ENCODE results near the gene CDKAL1.
"Not testable (repeated sequence)": the region's sequence is repeated elsewhere in the genome, so short reads cannot be mapped to it uniquely, and the experiment has no call there.

The CDKAL1 gene

DNA sequence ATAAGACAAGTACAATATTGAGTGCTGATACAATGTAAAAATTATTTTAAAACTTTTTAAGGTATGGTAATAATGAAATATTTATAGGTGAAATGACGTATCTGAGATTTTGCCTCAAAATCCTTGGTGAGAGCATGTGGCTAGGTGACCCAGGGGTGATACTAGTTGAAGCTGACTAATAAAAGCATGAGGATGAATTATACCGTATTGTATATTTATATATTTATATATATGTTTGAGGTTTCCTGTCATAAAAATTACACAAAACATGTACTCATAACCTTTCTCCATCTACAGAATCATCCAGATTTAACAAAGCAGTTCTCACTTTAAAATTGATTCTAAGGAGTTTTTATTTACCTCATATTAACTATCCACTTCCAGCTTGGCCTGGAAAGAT lies 358.1 kb downstream of the CDKAL1 start:
- no peak for DNase-seq

DNA sequence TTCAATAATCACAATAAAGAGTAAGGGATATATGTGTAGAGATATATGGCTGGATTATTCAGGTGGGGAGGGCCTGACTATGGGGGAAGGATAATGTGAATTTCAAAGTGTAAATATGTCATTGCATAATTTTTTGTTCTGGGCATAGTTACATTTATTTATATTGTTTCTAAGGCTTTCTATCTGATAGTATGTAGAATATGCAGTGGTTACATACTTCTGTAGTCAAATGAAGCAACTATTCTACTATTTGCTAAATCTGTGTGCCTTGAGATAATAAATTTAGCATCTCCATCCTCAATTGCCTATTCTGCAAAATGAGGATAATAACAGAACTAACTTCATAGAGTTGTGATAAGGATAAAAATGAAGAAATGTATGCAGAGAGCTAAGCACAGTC lies 359.2 kb downstream of the CDKAL1 start:
- DNase-seq = no peak

DNA sequence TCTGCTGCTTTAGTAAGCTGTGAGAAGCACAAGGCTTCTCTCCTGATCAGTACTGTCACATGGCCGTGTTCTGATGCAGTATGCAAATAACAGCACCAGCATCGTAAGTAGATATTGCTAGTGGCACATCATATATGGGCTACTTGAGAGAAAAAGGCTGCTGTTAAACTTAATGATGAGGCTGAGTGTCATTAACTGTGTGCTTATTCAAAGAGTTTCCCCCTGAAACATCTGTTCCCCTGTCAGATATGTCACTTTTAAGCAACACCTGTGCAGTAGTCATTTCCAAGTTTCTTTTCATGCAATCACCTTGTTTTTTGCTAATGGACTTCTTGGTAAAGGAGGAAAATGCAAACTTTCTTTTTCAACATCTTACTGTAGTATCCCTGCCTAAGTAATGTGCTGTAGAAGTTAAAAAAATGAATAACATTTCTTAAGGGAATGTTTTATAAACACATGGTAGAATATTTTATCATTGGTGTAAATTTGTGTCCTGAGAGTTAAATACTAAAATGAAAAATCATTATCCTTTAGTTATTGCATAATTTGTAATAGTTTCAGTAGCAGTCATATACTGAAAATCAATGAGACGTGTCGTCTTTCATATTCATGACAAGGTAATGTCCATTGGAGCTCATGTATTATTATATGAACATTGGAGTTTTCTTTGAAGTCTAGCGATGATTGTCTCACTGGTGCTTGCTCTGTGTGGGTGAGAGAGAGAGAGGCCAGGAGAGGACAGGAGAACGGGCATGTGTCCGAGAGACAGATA lies 366.3 kb downstream of the CDKAL1 start:
- peak; percentile 84 for DNase-seq

DNA sequence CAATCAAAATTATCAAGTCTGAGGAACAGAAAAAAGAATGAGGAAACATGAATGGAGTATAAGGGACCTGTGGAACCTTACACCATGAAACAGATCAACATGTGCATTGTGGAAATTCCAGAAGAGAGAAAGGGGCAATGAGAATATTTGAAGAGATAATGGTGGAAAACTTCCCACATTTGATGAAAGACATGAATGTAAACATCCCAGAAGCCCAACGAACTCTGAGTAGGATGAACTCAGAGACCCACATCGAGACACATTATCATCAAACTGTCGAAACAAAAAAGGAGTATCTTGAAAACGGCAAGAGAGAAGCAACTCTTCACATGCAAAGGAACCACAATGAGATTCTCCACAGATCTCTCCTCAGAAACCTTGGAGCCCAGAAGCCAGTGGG lies 371.1 kb downstream of the CDKAL1 start:
- DNase-seq = no peak

DNA sequence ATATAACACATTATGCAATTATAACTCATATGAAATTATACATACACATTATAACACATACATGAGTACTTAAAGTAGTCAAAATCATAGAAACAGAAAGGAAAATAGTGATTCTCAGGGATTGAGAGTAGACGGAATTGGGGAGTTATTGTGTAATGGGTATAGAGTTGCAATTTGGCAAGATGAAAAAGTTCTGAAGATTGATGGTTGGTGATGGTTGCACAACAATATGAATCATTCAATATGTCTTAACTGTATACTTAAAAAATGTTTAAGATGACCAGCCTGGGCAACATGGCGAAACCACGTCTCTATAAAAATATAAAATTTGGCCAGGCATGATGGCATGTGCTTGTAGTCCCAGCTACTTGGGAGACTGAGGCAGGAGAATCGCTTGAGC lies 372.7 kb downstream of the CDKAL1 start:
- DNase-seq = no peak

DNA sequence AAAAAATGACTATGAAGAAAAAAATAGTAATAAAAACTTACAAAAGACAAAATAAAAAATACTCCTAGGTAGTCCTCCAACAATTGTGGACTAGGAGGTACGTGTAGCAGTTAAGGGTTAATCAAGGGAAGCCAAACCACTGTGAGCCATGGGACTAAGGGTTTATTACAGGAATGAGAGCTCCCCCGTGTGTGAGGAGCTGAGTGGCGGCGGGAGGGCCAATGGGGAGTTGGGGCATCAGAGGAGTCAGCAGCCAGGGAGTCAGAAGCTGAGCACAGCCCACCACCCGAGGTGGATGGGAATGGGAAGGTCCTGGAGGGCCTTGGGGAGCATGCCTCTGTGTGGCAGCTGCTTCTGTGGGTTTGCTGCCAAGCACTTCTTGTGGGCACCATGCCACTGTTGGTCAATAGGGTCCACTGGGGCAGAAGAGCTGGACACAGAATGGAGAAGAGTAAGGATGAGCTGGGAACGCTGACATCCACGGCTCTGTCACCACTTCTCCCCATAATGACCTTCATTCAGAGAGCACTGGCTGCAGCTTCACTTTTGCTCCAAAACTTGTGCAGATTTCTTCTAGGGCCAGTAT lies 373.3 kb downstream of the CDKAL1 start:
- no peak for DNase-seq

DNA sequence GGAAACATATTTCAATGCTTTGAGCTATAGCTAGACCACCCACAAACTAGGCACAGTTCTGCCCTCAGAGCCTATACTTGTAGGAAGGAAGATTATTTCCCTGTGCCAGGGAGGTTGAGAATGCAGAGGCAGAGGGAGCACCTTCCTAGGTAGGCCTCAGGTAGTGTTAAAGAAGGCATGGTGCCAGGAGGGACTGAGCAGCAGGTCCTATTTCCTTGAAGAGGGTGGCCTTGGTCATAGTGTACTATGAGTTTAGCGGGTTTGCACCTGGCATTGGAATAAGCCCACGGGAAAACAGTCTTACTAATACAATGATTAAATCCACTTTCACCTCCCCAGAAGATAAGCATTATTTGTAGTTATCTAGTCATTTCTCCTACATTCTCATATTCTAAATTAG lies 375.4 kb downstream of the CDKAL1 start:
- no peak for DNase-seq

DNA sequence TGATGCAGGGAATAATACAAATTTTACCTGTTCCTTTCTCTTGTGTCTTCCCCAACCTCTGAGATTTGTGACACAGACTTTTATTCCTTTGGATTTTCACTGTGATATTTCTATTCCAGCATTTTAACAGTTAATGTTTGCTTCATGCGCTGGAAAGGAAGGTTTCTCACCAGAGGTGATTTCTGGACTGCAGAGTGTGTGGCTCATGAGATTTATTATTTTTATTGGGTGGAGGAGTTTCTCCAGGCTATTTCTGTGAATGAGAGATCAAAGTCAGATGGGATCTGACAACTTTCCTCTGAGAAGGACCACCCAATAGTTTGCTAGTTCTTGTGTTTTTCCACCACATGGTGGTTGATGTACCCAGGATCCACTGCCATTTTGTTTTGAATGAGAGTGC lies 377.5 kb downstream of the CDKAL1 start:
- no peak for DNase-seq

DNA sequence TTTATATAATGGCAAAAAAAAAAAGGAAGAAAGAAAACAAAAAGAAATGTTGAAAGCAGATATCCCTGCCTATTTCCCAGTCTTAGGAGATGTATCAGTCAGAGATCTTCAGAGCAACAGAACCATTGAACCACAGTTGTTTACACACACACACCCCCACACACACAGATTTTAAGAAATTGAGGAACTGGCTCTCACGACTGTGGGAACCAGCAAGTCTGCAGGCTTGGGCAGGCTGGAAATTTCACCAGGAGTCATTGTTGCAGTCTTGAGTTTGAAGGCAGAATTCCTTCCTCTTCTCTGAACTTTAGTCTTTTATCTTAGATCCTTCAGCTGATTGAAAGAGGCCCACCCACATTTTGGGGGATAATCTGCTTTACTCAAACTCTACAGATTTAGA lies 380.9 kb downstream of the CDKAL1 start:
- DNase-seq = no peak

DNA sequence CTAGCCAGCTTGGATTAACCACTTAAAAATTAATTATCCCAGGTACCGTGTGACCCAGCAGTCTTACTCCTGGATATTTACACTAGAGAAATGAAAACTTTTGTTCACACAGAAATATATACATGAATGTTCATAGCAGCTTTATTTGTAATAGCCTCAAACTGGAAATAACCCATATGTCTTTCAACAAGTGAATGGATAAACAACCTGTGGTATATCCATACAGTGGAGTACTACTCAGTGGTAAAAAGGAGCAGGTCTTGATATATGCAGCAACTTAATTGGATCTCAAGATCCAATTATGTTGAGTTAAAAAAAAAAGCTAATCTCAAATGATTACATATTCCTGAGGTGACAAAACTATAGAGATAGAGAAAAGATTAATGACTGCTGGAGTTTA lies 381.4 kb downstream of the CDKAL1 start:
- DNase-seq = no peak

DNA sequence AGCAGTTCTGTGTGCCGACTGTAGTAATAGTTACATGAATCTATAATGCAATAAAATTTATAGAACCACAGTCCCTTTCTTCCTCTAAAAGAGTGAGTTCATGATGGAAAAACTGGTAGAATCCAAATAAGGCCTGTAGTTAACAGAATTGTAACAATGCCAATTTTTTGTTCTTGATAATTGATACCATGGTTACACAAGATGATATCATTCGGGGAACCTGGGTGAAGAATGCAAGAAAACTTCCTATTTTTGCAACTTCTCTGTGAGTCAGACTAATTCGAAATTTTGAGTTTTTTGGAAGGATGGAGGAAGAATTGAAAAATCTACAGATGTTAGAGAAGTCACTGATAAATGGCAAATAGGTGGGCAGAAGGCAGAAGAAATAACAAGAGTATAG lies 381.8 kb downstream of the CDKAL1 start:
- no peak for DNase-seq

DNA sequence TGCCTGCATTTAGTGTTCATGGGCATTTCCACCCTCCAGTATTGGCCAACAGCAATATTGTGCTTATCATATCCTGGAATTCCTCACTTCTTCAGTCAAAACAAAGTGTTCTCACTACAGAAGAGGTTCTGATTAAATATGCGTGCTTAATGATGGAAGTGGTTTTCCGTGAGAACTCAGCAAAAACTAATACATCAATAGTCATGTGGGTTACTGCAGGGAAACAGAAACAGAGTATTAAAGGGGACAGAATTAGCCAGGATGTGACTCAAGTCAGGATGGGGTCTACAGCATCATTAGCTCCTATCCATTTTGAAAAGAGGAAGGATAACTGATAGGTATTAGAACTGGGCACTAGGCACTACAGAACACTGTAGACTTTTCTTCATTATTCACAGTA lies 384.6 kb downstream of the CDKAL1 start:
- no peak for DNase-seq

DNA sequence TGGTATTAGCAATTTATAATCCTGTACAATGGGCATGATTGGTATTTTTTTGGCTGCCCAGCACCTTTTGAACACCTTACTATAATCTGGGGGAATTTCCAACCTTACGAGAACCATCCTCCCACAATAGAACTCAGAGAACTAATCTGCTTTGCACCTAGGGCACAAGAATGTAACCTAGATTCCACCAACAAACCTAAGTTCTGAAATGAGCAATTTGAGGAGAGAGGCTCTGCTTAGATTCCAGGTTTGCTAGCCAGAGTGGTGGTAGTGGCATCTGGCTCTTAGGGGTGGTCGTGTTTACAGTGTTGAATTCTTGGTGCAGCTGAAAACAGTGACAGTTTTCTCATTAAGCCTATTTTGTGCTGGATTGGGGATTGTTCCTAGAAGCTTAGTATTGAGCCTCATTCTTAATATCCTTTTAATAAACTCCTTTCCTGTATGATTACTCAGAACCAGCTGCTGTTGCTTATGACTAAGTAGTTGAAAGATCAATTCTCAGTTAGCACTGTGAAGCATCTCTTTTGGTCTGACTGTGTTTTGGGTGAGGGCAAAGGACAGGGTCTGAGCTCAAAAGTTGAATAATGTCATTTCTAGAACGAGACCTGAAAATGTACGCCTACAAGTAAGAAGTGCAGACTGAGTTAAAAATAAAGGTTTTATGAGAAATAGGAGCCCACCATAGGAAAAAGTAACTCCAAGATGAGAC lies 385.6 kb downstream of the CDKAL1 start:
- DNase-seq = no peak

DNA sequence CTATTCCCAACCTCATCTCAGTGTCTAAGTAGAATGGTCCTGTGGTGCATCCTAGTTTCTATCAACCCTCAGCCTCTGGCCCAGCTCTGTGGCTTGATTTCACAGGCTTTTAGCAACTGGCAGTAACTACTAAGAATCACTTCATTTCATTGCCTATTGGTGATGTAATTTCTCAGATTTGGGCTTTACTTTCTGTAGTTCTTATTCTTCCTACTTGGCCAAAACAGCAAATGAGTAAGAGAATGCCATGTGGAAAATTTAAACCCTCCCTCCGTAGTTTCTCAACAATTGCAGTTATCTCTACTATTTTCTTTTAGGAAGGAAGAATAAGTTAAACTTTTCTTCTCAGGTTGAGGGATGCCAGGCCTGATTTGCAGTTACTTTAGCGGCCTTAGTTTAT lies 387.3 kb downstream of the CDKAL1 start:
- no peak for DNase-seq

DNA sequence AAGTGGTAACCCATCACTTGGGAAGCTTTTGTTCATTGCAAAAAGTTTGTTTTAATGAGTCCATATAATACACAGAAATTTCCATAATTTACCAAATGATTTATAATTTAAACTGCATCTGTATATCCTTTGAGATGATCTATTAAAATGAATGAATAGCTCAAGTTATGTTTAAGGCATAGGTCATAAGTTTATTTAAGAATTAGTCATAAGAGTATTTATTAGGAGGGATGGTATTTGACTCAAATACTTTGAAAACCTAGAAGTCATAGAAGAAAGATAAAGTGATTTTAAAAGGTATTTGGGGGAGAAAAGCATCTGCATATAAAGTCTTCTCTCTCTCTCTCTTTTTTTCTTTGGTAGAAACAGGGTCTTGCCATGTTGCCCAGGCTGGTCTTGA lies 388.5 kb downstream of the CDKAL1 start:
- DNase-seq = no peak

DNA sequence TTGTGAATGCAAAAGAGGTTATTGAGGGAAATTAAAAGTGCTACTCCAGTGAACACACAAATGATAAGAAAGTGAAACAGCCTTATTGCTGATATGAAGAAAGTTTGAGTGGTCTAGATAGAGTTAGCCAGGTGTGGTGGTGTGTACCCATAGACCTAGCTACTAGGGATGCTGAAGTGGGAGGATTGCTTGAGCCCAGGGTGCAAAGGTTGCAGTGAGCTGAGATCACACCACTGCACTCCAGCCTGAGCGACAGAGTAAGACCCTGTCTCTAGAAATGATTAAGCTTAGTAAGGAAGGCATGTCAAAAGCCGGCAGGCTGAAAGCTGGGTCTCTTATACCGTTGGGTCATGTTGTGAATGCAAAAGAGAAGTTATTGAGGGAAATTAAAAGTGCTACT lies 389.8 kb downstream of the CDKAL1 start:
- DNase-seq = not testable (repeated sequence)

DNA sequence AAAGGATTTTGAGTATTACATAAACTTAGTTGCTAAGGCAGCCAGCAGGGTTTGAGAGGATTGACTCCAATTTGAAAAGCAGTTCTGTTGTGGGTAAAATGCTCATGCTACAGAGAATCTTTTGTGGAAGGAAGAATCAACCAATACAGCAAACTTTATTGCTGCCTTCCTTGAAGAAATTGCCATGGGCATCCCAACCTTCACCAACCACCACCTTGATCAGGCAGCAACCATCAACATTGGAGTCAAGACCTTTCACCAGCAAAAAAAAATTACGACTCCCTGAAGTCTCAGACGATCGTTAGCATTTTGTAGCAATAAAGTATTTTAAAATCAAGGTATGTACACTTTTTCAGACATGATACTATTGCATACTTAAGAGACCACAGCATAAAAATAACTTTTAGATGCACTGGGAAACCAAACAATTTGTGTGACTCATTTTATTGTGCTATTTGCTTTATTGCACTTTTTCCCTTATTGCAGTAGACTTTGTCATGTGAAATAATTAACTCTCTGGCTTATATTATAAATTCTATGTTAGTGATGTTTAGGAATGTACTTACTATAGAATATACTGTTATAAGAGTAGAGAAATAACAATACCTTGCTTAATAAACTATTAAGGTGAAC lies 390.8 kb downstream of the CDKAL1 start:
- DNase-seq = no peak

DNA sequence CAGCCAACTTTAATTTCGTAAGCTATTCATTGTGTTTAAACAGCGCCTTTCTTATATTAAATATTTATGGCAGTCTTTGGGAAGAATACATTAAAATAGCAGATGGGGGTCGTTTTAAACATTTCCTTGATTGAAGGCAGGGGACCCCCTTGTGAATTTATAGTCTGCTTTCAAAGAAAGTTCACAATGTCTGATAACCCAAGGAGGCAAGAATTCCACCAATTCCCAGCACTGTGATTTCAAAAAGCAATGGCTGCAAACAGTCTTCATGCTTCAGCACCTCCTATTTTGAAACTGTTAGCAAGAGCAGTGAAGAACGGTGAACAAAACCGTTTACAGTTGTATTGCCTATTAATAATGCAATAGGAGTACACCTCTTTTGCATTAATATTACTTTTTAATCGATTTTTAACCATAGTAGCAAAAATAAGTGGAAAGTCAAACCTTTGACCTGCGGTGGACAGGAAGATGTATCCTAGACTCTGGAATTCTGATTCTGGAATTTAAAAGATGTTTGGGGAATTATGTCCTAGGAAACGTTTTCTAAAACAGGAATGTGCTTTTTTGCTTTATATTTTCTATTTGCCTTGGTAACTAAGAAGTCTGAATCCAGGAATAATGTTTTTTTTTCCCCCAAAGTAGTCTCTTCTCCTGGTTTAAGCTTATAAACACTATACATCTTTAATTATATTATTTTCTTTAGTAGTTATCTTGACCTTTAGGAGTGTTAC lies 393.0 kb downstream of the CDKAL1 start:
- no peak for DNase-seq

DNA sequence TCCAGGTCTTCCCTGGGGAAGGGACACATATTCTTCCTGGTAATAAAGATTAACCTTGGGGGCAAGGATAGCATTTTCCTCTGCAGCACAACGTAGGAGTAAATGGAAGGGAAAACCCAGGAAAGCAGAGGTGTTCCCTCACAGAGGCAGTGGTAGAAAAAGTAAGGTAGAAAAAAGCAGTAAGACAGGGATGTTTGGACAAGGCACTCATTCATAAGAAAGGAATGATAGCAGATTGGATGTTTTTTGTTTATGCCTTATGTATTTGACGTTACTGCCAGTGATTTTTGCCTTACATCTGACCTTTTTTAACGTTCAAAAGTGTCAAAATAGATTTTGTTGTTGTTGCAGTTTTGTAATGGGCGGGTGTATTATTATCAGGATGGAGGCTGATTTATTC lies 395.0 kb downstream of the CDKAL1 start:
- DNase-seq = no peak

DNA sequence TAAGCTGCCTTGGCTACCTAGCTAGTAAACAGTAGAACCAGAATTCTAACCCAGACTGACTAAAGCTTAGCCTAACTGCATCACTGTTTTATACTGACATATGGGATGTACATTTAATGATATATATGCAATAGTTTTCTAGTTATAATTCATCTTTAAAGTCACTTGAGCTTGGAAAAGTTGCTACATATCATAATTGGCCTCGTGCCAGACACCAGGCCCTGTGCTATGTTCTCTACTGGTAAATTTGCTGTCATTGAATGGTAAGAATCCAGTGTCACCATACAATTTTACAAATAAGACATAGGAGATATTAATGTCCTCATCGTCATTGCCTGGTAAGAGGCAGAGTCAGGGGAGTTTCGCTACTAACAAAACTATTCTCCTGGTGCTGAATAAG lies 396.8 kb downstream of the CDKAL1 start:
- no peak for DNase-seq

DNA sequence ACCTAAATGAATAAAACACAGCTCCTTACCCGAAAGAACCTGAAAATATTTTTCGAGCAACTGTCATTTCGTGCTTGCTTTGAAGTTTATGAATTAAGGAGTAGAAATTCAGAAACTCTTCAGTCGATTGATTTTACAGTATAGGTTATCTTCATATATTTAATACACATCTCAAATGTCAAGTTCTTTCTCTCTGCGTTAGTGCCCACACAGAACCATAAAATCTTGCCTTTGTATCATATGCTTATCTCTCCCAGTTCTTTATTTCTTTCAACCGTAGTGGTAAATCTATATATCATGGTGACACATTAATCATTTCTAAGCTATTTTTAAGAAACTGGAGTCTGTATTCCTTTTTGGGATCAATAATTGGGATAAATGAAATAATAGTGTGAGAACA lies 397.5 kb downstream of the CDKAL1 start:
- no peak for DNase-seq

DNA sequence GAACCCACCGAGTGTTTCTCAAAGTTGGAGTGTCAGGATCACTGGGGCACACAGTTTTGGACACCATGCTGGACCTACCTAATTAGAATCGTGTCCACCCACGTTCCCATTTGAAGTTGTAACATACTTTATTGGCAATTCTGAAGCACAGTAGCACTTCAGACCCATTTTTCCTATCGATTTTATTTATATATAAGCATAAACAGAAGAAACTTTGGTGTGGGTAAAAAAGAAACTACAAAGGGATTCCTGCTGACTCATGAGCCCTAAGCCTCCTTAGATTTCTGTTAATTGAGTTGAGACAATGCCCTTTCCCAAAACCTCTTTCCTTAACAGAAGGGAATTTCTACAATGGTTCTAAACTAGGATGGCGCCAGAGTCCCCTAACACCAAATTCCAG lies 398.0 kb downstream of the CDKAL1 start:
- no peak for DNase-seq
